ENCODE measurements around the gene COA6.
A peak's percentile ranks its signal among the peaks of the same experiment; 100 is the strongest.
"Not testable (repeated sequence)": the region's sequence is repeated elsewhere in the genome, so short reads cannot be mapped to it uniquely, and the experiment has no call there.

COA6 gene

DNA sequence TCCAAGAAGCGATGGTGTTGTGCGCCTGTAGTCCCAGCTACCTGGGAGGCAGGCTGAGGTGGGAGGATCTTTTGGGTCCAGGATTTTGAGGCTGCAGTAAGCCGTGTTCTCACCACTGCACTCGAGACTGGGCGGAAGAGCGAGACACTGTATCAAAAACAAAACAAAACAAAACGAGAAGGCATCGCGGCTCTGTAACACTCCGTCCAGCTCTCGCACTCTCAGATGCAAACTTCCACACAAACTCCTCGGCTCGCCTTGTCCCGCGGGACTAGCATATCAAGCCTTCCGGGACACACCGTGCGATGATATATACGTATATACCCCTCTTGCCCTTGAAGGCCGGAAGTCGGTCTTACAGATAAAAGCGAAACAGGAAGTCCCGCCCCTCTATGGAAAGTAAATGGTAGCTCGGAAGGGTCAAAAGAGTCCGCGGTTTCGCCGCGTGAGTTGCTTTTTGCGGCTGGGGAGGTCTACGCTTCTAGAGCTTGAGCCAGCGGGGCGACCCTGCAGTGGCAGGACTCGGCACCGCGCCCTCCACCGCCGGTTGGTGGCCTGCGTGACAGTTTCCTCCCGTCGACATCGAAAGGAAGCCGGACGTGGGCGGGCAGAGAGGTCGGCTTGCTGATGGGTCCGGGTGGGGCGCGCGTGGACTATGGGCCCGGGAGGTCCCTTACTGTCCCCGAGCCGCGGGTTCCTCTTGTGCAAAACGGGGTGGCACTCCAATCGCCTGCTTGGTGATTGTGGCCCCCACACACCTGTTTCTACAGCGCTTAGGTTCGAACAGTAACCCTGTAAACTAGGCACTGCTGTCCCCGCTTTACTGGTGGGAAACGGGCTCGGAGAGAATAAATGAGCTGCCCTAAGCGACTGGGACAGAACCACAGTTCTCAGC is at the start of gene COA6:
TSS of gene COA6 (plus strand) at position 393 of the 895 bp plus-strand sequence. CDS start at position 404, 11 bp downstream.
- DNase-seq (ENCODE audit: low read depth, low spot score), result peak; percentile 75

- DNase-seq (ENCODE audit: low read depth, low spot score), result no peak
These were observed 48.4 kb upstream of the COA6 start for GRCh38 chr1:234324821-234325220.

GRCh38 chr1:234325878-234326496 is 47.3 kb upstream of the COA6 start:
- DNase-seq (ENCODE audit: low read depth, low spot score), result no peak

GRCh38 chr1:234326497-234327366 is 46.5 kb upstream of the COA6 start:
- peak; percentile 53 for DNase-seq (ENCODE audit: low read depth, low spot score)

DNA sequence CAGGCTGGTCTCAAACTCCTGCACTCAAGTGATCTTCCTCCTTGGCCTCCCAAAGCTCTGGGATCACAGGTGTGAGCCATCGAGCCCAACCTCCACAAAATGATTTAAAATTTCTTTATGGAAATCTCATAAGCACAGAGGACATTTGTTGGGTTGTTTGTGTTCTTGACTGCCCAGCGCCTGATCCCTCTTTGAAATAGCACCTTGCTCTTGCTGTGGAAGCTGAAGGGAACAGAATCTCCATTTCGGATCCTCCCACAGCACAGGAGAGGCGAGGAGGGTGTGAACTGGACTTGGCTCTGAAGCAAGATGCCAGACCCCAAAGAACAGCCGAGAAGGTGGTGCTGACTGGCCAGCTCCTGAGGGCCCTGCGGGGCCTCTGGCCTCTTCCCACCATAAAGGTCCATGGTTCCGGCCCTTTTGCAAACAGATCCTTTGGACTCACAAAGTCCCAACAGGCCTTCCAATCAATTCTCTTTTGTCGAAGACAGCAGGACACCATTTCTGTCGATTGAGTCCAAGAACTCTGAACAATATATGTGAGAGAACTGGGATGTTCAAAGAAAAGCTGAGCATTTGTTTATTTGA is 45.6 kb upstream of the COA6 start:
- DNase-seq (ENCODE audit: low read depth, low spot score), result no peak

DNA sequence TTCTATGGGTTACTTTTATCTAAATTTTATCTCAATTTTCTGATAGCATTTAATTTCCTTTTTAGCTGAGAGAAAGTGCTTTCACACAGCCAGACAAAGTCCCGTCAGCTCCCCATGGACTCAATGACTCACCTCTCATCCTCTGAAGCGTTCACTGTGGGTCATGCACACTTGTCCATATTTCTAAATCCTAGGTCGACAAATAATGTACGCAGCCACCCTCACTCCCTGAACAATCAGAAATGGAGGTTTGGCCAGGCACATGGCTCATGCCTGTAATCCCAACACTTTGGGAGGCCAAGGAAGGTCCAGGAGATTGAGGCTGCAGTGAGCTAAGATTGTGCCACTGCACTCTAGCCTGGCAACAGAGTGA is 42.4 kb upstream of the COA6 start:
- no peak for DNase-seq (ENCODE audit: low read depth, low spot score)

DNA sequence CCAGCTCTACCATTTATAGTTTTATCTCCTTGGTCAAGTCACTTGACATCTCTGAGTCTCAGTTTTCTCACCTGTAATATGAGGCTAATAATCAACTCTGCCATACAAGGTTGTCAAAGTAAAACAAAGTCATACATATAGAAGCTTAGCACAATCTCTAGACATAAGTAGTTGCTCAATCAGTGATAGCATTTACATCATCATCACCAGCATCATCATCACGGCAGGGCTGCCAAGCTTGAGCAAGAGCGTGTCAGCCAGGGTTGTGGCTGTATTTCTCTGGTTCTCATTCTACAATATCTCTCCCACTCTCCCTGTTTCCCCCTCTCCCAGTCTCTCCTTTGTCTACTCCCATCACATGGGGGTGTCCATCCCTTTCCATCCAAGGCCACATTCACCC is 41.7 kb upstream of the COA6 start:
- no peak for DNase-seq (ENCODE audit: low read depth, low spot score)

- DNase-seq (ENCODE audit: low read depth, low spot score), result no peak
These were observed 36.9 kb upstream of the COA6 start for GRCh38 chr1:234336359-234336758.

- DNase-seq (ENCODE audit: low read depth, low spot score), result no peak
These were observed 36.0 kb upstream of the COA6 start for GRCh38 chr1:234337233-234337632.

DNA sequence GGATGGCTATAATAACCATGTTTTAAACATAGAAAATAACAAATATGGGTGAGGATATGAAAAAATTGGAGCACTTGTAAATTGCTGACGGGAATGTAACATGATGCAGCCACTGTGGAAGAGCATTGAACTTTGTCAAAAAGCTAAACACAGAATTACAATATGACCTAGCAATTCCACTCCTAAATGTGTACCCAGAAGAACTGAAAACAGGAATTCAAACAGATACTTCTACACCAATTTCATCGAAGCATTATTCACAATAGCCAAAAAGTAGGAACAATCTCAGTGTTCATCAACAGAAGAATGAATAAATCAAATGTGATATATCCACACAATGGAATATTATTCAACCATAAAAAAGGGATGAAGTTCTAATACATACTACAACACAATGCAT is 32.7 kb upstream of the COA6 start:
- no peak for DNase-seq (ENCODE audit: low read depth, low spot score)

DNA sequence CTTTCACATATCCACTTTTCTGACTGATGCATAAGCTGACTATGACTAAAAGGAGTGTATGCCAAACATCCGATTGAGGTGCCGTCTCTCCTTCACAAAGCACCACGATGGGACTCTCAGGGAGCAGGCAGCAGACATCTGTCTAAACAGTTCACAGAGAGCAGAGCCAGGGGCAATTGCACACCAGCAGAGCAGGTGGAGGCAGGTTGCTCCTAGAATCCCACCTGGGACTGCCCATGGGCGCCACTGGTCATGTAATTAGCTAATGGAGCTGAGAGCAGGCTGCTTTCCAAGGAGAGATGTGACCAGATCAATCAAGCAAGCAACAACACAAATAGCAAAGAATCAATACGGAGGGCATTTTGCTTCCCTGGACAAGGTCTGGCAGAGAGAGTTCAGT is 30.5 kb upstream of the COA6 start:
- no peak for DNase-seq (ENCODE audit: low read depth, low spot score)

DNA sequence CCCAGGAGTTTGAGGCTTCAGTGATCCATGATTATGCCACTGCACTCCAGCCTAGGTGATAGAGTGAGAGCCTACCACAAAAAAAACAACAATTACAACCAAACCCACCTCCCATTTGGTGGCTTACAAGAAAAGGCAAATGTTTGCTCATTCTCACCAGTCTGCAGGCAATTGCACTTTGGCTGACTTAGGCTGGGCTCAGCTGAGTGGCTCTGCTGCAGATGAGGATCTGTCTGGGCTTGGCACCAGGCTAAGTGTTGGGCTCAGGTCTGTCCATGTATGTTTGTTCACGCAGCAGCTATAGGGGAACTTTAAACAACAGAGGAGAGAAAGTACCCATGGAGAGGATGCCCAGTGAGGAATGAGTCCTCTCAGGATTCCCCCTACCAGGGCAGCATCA is 28.0 kb upstream of the COA6 start:
- no peak for DNase-seq (ENCODE audit: low read depth, low spot score)

GRCh38 chr1:234348964-234349363 is 24.3 kb upstream of the COA6 start:
- no peak for DNase-seq (ENCODE audit: low read depth, low spot score)

DNA sequence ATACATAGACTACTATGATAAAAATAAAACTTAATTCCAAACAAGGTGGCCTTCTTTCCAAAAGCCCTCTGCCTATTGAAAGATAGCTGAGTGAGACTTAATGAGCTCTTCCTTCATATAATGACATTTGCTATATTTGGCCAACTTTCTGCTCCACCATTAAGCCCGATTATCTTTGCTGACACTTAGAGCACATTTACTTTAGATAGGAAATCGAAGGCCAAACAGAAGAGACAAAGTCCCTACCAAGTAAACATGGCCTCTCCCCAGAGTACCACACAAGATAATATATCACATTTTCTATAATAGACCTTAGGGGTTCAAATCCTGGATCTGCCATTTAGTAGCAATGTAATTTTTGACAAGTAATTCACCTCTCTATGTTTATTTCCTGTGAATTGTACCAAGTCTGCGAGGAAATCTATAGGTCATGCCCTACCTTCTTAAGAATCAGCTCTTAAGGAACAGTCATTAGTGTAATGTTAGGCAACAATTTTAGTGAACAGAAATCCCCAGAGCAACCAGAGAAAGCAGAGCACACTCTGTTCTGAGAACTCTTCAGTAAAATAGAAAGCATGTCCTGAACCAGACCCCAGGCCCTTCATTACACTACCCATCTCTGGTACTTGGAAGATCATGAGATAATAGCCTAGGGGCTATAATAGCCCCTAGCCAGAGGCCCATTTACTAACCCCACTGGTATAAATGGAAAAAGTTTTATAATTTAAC is 17.3 kb upstream of the COA6 start:
- DNase-seq (ENCODE audit: low read depth, low spot score), result no peak

GRCh38 chr1:234356615-234357269 is 16.5 kb upstream of the COA6 start:
- DNase-seq (ENCODE audit: low read depth, low spot score), result not testable (repeated sequence)

DNA sequence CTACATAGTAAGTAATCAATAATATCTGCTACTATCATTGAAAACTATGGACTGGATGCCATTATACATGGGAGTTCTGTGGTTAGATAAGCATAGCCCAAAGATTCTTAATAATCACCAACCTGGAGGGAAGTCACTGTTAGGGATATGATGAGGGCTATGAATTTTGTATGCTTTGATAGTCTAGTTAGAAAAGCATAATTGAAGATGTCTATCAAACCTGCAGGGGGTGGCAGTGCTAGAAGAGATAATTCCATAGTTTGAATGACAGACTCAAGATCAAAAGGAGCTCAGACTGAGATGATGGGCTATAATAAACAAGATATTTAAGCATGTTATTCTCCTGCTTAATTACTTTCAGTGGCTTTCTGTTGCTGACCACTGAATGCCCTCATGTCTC is 15.4 kb upstream of the COA6 start:
- no peak for DNase-seq (ENCODE audit: low read depth, low spot score)

GRCh38 chr1:234361102-234361603 is 12.1 kb upstream of the COA6 start:
- DNase-seq (ENCODE audit: low read depth, low spot score), result no peak

DNA sequence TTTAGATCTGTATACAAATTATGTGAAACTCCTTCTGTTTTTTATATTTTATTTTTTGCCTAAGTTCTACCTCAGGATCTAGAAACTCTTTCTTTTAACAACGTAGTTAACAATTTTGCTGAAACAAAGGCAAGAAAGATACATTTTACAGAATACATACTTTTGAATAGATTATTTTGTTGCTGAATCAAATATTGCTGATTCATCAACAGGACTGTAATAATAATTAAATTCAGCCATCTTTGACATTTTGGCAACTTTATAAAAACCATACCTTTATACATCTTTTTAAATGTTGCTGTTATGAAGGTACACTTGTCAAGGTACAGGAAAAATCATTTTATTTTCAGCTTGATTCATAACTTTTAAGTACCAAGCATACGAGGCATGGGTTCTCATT is 10.7 kb upstream of the COA6 start:
- no peak for DNase-seq (ENCODE audit: low read depth, low spot score)

DNA sequence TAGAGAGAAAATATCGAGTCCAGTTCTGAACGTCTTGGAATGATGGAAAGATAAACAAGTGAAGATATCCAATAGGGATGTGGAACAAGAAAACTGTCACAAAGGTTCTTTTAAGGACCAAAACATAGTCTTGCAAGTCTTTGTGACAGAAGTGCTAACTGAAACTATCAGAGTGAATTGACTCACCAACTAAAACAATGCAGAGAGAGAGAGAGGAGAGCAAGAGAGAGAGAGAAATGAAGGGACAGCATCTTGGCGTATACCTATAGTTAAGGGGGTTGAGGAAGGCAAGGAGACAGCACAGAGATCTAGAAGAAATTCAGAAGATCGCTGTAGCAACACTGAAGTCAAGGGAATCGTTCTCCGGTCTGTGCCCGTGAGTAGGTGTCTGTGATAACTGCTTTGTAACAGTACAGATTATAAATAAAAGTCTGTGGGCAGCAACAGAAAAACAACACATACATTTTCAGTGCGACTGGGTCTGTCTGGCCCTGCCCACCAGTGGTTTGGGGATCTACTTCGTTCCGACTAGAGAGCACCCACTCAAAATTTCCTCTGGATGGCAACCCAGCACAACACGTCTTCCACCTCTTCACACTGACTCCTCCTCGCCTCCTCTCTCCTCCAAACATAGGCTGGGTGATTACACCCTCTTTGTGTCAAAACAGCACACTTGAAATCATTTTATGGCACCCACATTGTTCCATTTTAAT is 4.8 kb upstream of the COA6 start:
- no peak for DNase-seq (ENCODE audit: low read depth, low spot score)

- DNase-seq (ENCODE audit: low read depth, low spot score), result no peak
These were observed 4.2 kb upstream of the COA6 start for GRCh38 chr1:234369033-234369430.

All from activated CD4-positive, CD25-positive, alpha-beta regulatory T cell treated with anti-CD3 and anti-CD28 coated beads, Interleukin-2, amount 50 U/mL, for 16 hours (primary cell).